Femur (tissue), 1 donor: ENCODE results near the gene SERBP1.
"Not testable (repeated sequence)": the region's sequence is repeated elsewhere in the genome, so short reads cannot be mapped to it uniquely, and the experiment has no call there.

Source experiments
- DNase-seq: peaks from one replicate; pipeline ENCODE4 v3.0.0-alpha.2; 2017

SERBP1 gene

GRCh38 chr1:67430358-67431155 lies at the start of gene SERBP1:
Gene SERBP1, minus strand, starts transcription at chr1:67430402. Its CDS starts 102 bp downstream, at chr1:67430300.
- DNase-seq, result peak; percentile 98

GRCh38 chr1:67479146-67479891 lies 49.1 kb upstream of the SERBP1 start:
- peak; percentile 51 for DNase-seq

- DNase-seq, result no peak
Observed at GRCh38 chr1:67476906-67477305, 46.7 kb upstream of the SERBP1 start.

DNA sequence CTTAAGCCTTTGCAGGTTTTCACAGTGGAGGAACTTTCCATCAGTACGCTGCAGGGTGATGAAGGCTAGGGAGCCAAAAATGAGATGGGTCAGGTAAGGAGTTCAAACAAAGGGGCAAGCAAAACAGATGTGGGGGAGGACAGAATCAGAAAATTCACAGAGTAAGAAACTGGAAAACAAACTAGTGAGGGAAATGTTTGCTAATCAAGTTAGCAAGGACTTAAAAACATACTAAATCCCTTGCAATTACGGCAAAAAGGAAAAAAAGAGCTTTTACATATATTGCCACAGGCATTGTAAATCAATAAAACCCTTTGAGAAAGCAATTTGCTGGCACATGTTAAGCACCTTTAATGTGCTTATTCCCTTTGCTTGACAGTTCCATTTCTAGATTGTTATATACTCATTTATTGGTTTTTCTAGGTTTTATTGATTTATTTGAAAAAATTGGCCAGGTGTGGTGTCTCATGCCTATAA lies 45.8 kb upstream of the SERBP1 start:
- no peak for DNase-seq

DNA sequence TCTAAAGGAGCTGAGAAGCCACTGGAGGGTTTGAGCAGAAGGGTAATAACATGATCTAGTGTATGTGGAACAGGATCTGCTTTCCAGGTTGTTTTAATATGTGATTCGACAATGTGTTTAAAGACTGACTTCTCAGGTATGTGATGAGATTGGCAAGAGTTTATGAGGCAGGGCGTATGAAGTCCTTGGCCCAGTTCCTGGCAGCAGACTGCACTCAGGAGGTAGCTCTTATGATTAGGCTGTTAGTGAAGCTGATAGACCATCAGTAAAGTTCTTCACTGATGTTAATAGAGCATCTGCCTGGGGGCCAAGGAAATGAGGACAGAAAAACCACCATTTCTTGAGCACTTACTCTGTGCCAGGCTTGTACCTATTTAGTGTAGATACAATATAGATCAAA lies 41.9 kb upstream of the SERBP1 start:
- DNase-seq, result no peak

DNA sequence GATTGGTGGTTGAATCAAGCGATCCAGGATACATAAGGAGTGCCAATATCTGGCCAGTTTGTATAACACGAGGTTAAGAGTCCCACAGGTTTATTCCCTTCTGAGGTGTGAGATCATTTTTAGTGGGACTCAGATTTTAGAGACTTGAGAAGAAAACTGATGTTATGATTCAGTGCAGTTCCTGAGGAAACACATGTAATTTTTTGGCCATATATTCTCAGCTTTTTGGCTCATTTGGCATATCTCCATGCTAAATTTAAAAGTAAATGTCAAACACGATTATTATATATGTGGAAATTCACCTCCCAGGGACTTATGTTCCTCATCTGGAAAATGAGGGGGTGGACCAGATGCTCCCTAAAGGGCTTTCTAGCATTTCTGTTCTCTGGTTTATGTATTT lies 39.2 kb upstream of the SERBP1 start:
- no peak for DNase-seq

- peak; percentile 28 for DNase-seq
Observed at GRCh38 chr1:67468066-67468718, 38.0 kb upstream of the SERBP1 start.

DNA sequence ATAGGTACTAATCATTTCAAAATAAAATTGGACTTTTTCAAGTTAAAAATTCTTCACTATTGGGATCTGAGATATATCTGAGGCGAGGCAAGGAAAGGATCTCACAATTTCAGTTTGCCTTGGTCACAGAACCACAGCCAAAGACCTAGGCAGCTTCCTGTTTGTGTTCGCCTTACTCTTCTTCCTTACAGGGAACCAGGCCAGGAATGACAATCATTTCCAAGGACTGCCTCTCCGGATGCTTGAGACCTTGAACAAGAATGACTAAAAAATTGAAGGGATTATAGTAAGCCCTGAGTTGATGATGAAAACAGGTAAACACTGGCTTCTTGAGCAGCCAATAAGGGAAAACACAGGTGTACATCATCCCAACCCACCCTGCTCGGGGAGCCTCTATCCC lies 35.2 kb upstream of the SERBP1 start:
- no peak for DNase-seq

DNA sequence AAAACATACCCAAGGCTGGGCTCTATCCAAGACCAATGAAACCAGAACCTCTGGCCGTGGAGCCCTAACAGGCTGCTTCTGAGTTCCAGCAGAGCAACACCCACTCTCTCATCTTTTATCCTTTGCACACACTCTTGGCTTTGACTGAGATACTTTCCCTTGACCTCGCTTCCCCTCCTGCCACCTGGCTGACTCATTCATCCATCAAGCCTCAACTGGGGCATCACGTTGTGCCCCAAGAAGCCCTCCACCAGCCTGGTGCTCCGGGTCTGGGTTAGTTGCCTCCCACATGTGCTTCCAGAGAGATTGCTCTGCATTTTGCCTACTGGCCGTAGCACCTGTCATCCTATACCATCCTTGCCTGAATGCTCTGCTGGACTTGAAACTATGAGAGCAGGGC lies 34.5 kb upstream of the SERBP1 start:
- no peak for DNase-seq

DNA sequence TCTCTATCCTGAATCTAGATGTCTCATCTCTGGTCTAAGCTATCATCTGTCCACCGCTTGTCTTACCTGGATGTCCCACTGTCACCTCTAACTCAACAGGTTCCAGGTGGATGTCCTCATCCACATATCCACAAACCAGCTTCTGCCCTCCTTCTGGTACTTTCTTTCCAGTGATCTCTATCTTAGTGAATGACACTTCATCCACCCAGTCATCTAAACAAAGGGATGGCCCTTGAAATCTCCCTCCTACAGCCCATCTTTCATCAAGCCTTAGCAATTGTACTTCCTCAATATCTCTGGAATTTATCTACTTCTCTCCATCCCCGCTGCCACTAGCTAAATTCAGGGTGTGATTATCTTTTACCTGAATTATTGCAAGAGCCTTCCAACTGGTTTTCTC lies 33.9 kb upstream of the SERBP1 start:
- DNase-seq, result no peak

DNA sequence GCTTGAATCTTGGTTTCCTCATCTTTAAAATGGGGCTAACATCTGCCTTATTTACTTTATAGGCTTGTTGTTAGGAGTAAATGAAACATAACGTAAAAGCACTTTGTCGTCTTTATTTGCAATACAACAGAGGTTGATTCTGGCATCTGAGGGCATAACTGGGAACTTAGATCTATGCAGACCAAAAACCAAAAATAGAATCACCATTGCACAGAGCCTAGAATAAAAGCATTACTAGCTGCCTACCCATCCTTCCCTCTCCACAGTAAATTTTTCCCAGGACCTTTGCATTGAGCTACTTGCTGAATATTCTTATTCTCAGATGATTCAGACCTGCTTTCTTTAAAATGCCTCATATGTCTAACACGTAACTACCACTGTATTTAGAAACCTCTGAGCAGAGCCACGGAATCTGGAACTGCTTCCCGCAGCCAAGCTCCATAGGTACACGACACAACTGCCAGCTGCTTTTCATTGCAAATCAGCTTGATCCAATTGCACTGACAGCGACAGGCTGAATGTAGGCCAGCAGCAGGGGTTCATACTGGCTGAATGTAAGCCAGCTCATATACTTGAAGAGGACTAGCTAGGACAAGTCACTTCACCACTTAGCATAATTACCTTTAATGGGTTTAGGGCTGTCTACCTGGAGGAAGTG lies 33.2 kb upstream of the SERBP1 start:
- peak; percentile 35 for DNase-seq

DNA sequence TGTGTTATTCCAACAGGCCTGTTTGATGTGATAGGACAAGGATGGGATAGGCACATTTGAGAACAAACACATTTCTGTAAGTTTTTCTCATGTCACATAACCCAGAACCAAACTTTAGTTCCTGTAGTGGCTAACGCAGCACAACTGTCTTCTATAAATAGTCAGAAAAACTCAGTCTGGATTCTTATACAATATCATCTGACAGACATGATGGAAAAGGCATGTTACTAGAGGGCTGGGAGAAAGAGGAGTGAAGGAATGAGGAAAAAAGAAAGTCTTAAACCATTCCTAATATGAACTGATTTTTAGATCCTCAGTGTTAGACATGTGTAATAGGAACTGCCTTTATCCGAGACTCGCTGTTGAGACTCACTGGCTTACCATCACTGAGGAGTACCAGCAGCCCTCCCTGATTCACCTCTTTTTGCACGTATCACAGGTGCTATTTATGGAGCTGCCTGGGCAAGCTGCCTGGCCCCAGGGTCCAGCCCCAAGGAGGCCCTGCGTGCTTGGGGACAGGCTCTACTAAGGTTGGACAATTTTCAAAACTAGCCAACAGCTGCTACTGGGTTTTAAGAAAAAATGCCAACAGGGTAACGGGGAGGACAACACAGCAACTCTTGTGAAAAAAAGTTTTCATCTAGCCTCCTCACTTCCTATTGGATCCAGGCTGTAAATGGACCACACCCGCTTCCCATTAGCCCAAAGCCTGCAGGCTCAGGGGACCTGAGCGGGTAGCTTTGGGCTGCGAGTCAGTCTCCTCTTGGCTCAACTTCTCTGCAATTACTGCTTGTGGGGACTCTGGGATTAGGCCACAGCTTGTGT lies 30.7 kb upstream of the SERBP1 start:
- DNase-seq, result peak; percentile 72

- no peak for DNase-seq
Observed at GRCh38 chr1:67459068-67459467, 28.9 kb upstream of the SERBP1 start.

DNA sequence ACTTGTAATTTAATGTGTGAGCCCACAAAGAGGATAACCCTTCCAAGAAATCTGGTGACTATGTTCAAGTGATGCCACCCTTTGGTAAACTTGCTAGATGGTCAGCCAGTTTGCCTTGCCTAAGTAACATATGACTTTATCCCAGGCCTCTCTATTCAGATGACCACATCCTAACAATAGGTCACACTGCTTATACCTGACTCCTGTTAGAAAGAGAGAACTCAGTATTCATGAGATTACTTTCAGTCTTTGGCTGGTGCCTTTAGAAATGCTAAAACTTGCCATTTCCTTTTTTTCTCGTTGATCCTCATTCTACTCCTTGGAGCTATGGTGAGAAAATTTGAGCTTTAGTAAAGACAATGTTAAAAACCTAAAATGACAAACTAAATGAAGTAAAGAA lies 28.5 kb upstream of the SERBP1 start:
- DNase-seq, result no peak

DNA sequence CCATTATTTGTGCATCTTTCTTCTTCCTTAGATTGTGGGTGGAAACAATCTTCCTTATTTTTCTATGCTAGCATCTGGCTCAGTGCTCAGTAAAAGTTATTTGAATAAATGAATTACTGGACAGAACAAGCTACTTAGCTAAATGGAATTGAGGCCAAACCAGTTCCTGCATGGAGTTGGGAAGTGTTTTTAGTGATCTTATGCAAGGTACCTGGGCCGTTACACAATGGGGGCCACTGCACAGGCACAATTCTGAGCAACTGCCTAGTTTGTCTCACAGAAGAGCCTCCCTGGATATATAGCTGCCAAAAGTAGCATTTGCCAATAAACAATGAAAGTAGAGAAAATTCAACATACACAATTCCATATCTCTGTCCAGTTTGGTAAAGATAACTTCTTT lies 27.0 kb upstream of the SERBP1 start:
- no peak for DNase-seq

GRCh38 chr1:67451815-67452214 lies 21.6 kb upstream of the SERBP1 start:
- DNase-seq, result no peak

- DNase-seq, result no peak
Observed at GRCh38 chr1:67451356-67451755, 21.2 kb upstream of the SERBP1 start.

- no peak for DNase-seq
Observed at GRCh38 chr1:67446893-67447292, 16.7 kb upstream of the SERBP1 start.

GRCh38 chr1:67446014-67446413 lies 15.8 kb upstream of the SERBP1 start:
- not testable (repeated sequence) for DNase-seq

GRCh38 chr1:67441739-67442281 lies 11.6 kb upstream of the SERBP1 start:
- no peak for DNase-seq

GRCh38 chr1:67441183-67441582 lies 11.0 kb upstream of the SERBP1 start:
- DNase-seq, result peak; percentile 55

- no peak for DNase-seq
Observed at GRCh38 chr1:67440339-67440738, 10.1 kb upstream of the SERBP1 start.
